22Rv1 (cell line): ENCODE measurements around the gene FAM3D.

Experiments used
- CTCF ChIP-seq: fragments of 450-650 bp; IDR thresholded peaks from 2 replicates; pipeline ENCODE4 v1.5.1; 2017; ENCODE audit warnings: mild to moderate bottlenecking
- ZFX ChIP-seq: fragments of 450-650 bp; IDR thresholded peaks from 2 replicates; pipeline ENCODE4 v1.6.1; 2017; ENCODE audit warnings: antibody characterized with exemption, borderline replicate concordance

DNA sequence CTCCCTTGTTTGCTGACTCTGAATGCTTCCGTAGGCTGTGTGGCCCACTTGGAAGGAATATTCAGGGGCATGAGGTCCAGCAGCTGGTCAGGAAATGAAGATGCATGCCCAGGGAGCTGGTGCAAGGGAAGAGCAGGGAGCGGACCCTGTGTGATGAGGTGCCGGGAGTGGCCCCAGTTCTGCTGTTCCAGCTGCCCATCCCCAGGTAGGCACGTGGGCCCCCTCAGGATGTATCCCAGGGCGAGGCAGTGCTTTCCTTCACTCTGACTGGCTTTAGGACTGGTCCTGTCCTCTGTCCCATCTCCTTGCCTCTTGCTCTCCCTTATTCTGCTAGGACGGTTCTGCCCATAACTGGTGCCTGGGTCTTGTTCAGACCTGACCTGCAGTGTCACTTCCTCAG is 1.1 kb upstream of the FAM3D start:
- TF ChIP-seq CTCF (no peak), ZFX (no peak)
